ENCODE results near the gene ATP4B.

GRCh38 chr13:113638806-113639205 is 19.2 kb downstream of the ATP4B start:
- TF ChIP-seq CTCF (optimal IDR thresholded peaks at IDR 0.05 in 1 of 3, IDR thresholded peaks at IDR 0.05 in 1 of 3, conservative IDR thresholded peaks at IDR 0.05 in 1 of 3; ENCODE audit: extremely low read depth in 1 of 3, insufficient read depth in 2 of 3, low read length in 3 of 3) (no peak), EZH2 (IDR thresholded peaks at IDR 0.05; ENCODE audit: low read length) (no peak)

Data from keratinocyte (primary cell).